LNCAP (cell line): ENCODE results near the gene SRSF5.

Source experiments
- CTCF ChIP-seq: fragments of 450-650 bp; IDR thresholded peaks from 2 replicates; pipeline ENCODE4 v1.5.1; 2017; ENCODE audit warnings: mild to moderate bottlenecking

Gene SRSF5

DNA sequence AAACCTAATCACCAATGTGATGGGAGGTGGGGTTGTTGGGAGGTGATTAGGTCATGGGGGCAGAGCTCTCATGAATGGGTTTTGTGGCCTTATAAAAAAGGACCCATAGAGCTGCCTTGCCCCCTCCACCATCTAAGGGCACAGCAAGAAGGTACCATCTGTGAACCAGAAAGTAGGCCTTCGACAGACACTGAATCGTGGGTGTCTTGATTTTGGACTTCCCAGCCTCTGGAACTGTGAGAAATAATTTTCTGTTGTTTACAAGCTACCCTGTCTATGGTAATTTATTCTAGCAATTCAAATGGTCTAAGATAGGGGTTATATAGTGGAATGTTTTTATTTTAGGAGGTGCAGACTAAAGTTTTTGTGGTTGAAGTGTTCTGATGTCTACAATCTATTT lies 38.0 kb downstream of the SRSF5 start:
- no peak for TF ChIP-seq CTCF

- TF ChIP-seq CTCF = no peak
These were observed 40.2 kb downstream of the SRSF5 start for GRCh38 chr14:69807192-69807591.

GRCh38 chr14:69808919-69809808 lies 42.2 kb downstream of the SRSF5 start:
- TF ChIP-seq CTCF = no peak

- no peak for TF ChIP-seq CTCF
These were observed 44.4 kb downstream of the SRSF5 start for GRCh38 chr14:69811227-69811867.

DNA sequence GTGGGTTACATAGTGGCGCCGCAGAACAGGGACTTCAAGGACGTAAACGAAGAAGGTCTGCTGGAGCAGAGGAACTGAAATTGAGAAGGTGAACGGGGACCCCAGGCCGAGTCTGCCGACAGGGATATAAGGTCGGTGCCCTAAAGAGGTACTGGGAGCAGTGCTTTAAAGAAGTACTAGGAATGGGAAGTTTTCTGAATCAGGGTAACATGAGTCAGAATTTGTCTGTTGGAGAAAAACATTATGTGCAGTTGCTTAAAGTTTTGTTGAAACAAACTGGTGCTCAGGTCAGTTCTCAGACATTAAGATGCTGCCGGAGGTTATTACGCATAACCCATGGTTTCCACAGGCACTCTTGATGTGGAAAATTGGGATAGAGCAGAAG lies 44.9 kb downstream of the SRSF5 start:
- no peak for TF ChIP-seq CTCF

GRCh38 chr14:69812711-69813110 lies 45.8 kb downstream of the SRSF5 start:
- TF ChIP-seq CTCF = peak; percentile 61

DNA sequence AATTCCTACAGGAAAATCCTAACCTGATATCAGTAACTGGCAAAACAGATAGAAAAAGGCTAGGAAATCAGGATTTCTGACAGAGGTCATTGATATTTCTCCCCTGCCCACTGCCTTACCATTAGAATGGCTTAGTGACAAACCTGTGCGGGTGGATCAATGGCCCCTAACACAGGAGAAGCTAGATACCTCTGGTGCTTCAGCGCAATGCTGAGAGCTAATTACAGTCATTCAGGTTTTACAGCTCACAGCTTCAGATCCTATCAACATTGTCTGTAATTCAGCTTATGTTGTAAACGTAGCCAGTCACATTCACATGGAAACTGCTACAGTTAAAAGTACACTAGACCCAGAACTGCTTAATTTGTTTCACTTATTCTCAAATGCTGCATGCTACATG lies 47.5 kb downstream of the SRSF5 start:
- TF ChIP-seq CTCF = no peak
